HG03439 (cell line): ENCODE measurements around the gene HDAC4.

Experiments
- ATAC-seq: cut with Tn5 transposase; IDR thresholded peaks from one replicate; pipeline ENCODE4 v1.9.1; 2021; ENCODE audit warnings: mild to moderate bottlenecking, moderate library complexity; ENCODE audit not compliant: unreplicated experiment

HDAC4 gene

GRCh38 chr2:239370876-239371725 lies 29.7 kb downstream of the HDAC4 start:
- ATAC-seq = no peak

GRCh38 chr2:239370403-239370802 lies 30.4 kb downstream of the HDAC4 start:
- no peak for ATAC-seq

GRCh38 chr2:239369631-239370161 lies 31.1 kb downstream of the HDAC4 start:
- peak; percentile 83 for ATAC-seq

- peak; percentile 18 for ATAC-seq
Measured at GRCh38 chr2:239368906-239369552, 31.8 kb downstream of the HDAC4 start.

DNA sequence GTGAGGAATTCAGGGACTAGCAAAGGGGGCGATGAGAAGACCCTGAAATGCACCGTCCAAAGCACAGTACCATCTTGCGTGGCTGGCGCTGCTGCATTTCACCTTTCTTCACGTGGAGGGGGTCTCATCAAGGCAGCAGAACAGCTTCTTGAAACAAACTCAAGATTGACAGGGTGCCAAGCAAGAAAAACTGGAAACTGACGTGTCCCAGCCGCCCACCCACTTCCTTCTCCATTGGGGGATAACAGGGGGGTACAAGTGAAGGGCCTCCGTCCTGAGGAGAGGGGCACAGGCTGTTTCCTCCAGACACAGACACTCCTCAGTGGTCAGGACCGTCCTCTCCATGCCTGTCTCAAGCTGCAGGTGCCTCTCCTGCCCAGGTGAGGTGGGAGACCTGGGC lies 32.5 kb downstream of the HDAC4 start:
- ATAC-seq = no peak

DNA sequence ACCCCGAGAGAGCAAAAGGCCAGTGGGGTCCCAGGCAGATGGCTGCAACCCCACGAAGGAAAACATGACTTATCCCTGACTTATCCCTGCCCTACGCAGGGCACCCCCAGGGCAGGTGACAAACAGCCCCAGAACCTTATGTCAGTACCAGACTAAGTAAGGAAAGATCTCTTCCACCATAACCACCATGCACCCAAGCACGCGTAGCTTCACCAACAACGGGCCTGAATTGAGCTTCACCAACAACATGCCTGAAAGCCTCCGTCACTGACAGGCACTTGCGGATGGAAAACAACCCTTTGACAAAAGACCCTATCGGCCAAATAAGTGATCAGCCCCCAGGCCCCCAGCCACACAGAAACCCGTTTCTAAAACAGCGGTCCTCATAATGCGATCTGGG lies 34.1 kb downstream of the HDAC4 start:
- no peak for ATAC-seq

DNA sequence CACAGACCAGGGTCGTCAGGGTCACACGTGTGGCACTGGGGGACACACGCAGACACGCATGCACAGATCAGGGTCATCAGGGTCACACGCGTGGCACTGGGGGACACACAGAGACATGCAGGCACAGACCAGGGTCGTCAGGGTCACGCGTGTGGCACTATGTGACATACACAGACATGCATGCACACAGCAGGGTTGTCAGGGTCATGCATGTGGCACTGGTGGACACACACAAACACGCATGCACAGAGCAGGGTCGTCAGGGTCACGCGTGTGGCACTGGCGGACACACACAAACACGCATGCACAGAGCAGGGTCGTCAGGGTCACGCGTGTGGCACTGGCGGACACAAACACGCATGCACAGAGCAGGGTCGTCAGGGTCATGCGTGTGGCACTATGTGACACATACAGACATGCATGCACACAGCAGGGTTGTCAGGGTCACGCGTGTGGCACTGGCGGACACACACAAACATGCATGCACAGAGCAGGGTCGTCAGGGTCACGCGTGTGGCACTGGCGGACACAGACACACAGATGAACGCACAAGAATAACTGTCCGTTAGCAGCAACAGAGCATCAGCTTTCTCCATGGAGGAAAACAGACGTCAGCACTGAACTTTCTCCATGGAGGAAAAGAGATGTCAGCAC lies 34.9 kb downstream of the HDAC4 start:
- no peak for ATAC-seq

DNA sequence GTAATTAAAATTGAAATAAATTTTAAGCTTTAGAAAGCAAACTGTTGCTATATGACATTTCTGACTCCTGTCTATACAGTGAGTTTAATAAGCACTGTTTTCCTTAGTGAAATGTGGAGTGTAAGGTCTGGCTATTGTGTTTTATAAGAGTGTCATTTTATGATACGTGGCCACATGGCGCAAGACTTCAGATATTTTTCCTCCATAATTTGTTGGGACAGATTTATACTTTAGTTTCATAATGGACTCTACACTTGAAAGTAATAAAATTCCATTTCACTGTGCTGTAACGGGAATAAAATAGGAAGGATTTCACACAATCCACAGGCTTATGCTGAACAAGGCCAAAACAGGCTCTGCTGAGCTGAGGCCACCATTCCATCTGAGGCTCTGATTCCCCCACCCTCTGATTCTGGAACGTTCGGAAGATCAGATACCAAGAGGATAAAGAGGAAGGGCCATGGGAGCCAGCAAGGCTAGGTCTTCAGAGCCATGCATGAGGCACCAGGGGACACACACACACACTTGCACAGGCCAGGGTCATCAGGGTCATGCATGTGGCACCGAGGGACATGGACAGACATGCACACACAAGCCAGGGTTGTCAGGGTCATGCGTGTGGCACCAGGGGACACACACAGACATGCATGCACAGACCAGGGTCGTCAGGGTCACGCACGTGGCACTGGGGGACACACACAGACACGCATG lies 35.6 kb downstream of the HDAC4 start:
- ATAC-seq = no peak

- ATAC-seq = no peak
Measured at GRCh38 chr2:239363946-239364637, 36.7 kb downstream of the HDAC4 start.

DNA sequence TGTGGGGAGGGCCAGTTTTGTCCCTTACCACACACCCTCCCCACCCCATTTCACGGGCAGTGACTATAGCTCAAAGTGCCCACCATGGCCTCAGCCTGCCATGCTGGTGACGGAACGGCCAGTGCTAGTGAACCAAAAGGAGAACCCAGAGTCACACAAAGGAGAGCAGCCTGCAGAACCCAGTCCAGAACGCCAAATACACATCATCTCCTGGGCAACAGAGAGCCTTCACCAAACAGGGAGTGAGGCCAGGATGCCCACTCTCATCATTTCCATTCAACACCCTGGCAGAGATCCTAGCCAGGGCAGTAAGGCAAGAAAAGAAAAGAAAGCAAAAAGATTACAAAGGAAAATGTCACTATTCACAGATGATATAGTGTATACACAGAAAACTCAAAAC lies 38.3 kb downstream of the HDAC4 start:
- ATAC-seq = no peak

- ATAC-seq = no peak
Measured at GRCh38 chr2:239361311-239361642, 39.5 kb downstream of the HDAC4 start.

DNA sequence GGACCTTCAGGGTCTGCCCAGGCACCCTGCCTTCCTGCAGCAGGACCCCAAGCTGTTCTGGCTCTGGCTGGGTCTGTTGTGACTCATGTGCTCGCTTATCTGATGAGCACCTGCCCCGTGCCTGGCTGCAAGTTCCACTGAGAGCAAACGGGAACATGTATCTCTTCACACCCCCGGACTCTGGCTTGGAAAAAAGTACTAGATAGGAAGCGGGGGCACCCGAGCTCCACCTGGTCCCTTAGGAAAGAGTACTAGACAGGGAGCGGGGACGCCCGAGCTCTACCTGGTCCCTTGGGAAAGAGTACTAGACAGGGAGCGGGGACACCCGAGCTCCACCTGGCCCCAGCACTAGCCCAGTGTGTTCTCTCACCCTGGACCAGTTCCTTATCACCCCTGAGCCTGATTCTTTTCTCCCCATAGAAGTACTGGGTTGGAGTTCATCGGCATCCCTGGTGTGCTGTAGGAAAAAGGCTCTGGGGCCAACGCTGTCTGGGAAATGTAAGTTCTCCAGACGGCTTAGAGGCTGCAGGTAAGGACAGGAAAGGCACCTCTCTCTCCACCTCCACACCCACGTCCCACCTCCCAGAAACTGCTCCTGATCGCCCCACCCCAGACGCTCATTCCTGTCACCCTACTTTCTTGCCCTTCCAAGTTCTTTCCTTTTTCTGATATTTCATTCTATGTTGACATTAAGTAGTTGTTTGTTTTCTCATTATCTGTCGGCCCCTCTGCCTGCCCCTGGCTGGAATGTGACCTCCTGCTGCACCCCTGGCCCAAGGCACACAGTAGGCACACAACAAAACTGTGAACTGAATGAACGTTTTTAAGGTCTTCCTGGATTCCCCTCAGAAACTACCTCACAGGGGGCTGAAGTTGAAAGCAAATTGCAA lies 40.2 kb downstream of the HDAC4 start:
- no peak for ATAC-seq

- ATAC-seq = no peak
Measured at GRCh38 chr2:239360008-239360407, 40.8 kb downstream of the HDAC4 start.

DNA sequence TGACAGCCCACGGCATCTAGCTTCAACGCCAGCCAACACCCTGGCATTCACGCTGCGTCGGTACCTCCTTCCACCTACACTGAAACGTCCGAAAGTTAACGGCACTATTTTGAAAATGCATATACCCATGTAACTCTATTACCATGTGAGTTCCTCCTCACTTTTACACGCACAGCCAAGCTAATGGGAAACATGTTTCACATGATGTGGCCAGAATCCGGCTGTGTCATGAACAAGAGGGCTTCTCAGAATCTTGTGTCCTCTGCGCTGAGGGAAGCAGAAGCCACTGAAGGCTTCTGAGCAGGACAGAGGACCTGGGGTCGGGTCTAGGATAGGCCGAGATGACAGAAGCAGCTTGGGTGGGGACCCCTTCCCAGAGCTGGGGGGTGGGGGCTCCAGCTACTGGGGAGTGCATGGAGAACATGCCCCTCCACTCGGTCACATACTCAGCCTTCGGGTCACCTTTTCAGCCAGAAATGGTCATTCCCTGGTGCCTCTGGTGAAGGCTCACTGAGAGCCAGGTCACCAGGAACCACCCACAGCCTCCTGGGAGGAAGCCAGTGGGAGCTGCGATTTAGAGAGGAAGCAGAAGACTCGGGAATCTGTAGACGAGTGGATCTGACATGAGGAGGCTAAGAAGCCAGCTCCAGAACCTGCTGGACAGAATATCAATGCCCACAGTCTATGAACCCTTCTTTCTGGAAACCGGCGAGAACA lies 41.5 kb downstream of the HDAC4 start:
- no peak for ATAC-seq

GRCh38 chr2:239358062-239358754 lies 42.6 kb downstream of the HDAC4 start:
- no peak for ATAC-seq

DNA sequence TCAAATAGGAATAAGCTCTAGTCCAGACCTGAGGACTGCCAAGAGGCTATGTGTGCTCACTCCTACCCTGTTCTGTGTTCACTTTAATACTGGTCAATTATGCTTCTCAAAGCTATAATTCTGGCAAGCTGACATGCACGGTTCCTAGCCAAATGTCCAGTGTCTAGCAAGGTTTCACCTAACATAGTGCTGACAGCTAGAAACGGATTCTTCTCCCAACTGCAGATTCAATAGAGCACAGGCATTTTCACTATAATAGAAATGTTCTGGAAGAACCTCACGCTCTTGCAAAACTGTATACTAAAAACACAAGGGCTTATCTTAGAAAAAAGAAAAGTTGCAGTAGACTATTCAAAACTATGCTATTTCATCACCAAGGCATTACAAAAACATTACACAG lies 45.1 kb downstream of the HDAC4 start:
- no peak for ATAC-seq

DNA sequence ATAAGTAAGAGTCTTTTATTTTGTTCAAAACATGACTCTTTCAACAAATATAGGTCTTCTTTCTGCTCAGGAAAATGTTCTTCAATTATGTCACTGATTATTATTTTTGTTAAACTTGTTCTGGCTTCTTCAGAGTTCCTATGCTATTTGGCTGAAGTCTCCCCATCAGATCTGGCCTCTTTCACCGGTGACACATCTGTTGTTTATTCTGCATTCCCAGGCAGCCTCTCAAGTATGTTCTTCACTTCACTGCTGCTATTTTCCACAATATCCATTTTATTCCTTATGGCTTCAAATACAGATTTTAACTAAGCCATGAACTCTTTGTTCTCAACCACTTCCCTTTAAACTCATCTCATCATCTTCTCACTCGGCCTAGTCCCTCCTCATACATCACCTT lies 45.7 kb downstream of the HDAC4 start:
- no peak for ATAC-seq

- no peak for ATAC-seq
Measured at GRCh38 chr2:239354791-239355136, 46.1 kb downstream of the HDAC4 start.
